Cardiac muscle cell (in vitro differentiated cells and primary cell): ENCODE measurements around the gene EPS8L2. TPM values are rescaled to one million over a fixed set of nuclear protein-coding genes. Genes with fewer than 3 reads are reported as not detected.

Experiments used
- DNase-seq, 2 donors: peaks; one replicate each; pipeline versions ENCODE4 v3.0.0 to v3.0.0-alpha.2; 2010 to 2017; ENCODE audit warnings: low read depth in 1 of 2, low spot score in 1 of 2
- H3K27ac ChIP-seq: fragments of 200-600 bp; sonication (generic); 2 replicates; pipeline ENCODE4 v1.5.1; 2016
- H3K27me3 ChIP-seq: fragments of 200-600 bp; sonication (generic); 2 replicates; pipeline ENCODE4 v1.6.0; 2016; ENCODE audit warnings: control low read depth
- H3K36me3 ChIP-seq: fragments of 200-600 bp; sonication (generic); 2 replicates; pipeline ENCODE4 v1.5.1; 2016; ENCODE audit warnings: control low read depth
- H3K4me1 ChIP-seq: fragments of 200-600 bp; sonication (generic); 2 replicates; pipeline ENCODE4 v1.8.1; 2017; ENCODE audit warnings: low read depth, mild to moderate bottlenecking, mixed run types
- H3K4me3 ChIP-seq: fragments of 200-600 bp; sonication (generic); 2 replicates; pipeline ENCODE4 v1.5.1; 2016; ENCODE audit warnings: mild to moderate bottlenecking
- H3K9me3 ChIP-seq: fragments of 200-600 bp; sonication (generic); 2 replicates; pipeline ENCODE4 v1.5.1; 2017; ENCODE audit warnings: low read depth, mild to moderate bottlenecking, control low read depth
- CTCF ChIP-seq: IDR thresholded peaks from 2 replicates; pipeline ENCODE4 v1.5.1; 2012; ENCODE audit warnings: low read depth, mild to moderate bottlenecking, low read length
- polyA plus RNA-seq: library from polyadenylated mRNA; unstranded; fragments of >200 nt; fragmentation: Nextera tagmentation; extraction: Ambion mirVana; gene quantifications from 2 replicates; pipeline ENCODE4 v1.2.1, GENCODE V29; 2016
- total RNA-seq: library from RNA; depleted of rRNA; stranded (reverse); fragments of >200 nt; gene quantifications from 2 replicates; pipeline ENCODE4 v1.2.3, GENCODE V29; 2016

The EPS8L2 gene
- total and polyA plus RNA-seq, 2 experiments from 2014 or later: 22.6 to 25.7 TPM

DNA sequence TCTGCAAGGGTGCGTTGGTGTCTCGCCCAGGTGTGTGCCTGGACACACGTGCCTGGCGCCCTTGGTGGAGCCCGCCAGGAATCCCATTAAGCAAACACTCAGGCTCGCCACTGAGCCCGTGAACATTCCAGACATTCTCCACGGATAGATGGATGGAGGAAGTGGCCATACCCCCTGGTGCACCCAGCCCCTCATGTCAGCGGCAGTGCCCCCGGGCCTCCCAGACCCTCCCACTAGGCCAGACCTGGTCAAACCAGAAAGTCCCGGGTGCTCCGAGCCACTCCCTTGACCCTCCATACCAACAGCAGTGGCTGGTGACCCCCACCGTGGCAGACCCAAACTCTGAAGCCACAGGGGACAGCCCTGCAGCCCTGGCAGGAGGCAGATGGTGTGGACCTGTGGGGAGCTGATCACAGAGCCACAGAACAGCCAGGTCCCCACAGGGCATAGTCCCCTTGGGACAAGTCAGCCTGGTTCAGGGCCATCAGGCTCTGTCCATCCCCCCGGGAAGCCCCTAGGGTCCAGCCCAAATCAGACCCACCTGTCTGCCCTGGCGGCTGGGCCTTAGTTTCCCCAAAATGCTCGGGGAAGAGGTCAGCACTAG is 1.9 kb downstream of the EPS8L2 start:
- H3K4me3 ChIP-seq: no peak overlapping the region
- H3K4me1 ChIP-seq: peaks cover 13% of the 10 kb centered on the region
- peaks cover 16% of the 10 kb centered on the region for H3K27me3 ChIP-seq
- TF ChIP-seq CTCF: no peak
- H3K9me3 ChIP-seq: no peaks in the 10 kb centered on the region
- H3K36me3 ChIP-seq: no peaks in the 10 kb centered on the region
- DNase-seq: peak in 1 of 2 donors; percentile 25
- H3K27ac ChIP-seq: no peak overlapping the region

DNA sequence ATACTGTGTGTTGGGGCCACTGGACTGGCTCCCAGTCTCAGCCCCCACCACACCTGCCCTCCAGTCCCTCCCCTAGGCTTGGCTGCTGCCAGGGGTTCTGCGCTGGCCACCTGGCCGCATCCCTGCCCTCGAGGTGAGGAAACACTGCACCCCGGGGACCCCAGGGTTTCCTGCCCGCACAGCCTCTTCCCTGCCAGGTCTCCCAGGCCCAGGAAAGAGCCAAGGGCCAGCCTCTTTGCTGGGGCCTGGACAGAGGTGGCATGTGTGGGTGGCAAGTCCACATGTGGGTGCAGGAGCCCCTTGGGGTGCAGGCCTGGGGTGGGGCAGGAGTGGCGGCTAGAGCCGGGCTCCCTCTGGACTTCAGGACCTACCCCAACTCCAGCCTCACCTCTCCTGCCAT is 2.5 kb downstream of the EPS8L2 start:
- H3K36me3 ChIP-seq: no peaks in the 10 kb centered on the region
- TF ChIP-seq CTCF: no peak
- no peak overlapping the region for H3K4me3 ChIP-seq
- peaks cover 16% of the 10 kb centered on the region for H3K27me3 ChIP-seq
- peaks cover 13% of the 10 kb centered on the region for H3K4me1 ChIP-seq
- no peak for DNase-seq
- no peaks in the 10 kb centered on the region for H3K9me3 ChIP-seq
- H3K27ac ChIP-seq: no peak overlapping the region

DNA sequence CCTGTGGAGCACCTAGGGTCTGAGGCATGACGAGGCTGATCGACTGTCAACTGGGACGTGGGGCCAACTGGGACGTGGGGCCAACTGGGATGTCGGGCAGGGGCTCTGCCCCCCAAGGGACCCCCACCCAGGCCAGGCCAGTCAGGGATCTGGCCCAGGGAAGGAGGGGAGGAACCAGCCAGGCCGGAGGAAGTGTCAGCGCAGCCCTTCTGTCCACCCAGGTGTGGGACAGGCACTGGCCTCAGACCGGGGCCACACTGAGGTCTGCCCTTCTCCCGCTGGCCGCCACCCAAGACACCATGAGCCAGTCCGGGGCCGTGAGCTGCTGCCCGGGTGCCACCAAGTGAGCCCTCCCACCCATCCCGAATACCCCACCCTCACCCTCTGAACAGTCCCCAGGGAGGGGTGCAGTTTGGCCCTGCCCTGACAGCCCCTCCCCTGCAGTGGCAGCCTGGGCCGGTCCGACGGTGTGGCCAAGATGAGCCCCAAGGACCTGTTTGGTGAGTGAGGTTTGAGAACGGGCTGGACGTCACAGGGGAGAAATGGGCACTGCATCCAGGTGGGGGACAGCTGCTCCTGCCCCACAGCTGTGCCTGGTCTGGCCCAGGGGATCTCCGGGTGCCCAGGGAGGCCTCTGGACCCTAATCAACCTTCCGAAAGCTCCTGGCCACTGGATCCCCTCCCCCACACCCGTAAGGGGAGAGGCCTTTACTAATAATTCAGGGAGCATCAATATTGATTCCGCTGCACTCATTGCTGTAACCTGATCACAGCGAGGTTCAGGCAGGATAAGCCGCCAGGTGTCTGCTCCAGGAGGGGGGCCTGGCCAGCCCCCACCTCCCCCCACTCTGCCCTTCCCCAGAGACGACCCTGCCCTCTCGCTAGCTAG is 3.3 kb downstream of the EPS8L2 start:
- DNase-seq: no peak
- H3K27ac ChIP-seq: no peak overlapping the region
- no peak for TF ChIP-seq CTCF
- no peaks in the 10 kb centered on the region for H3K36me3 ChIP-seq
- no peak overlapping the region for H3K4me3 ChIP-seq
- H3K27me3 ChIP-seq: peaks cover 16% of the 10 kb centered on the region
- H3K9me3 ChIP-seq: no peaks in the 10 kb centered on the region
- peaks cover 13% of the 10 kb centered on the region for H3K4me1 ChIP-seq

GRCh38 chr11:714436-714835 is 8.4 kb downstream of the EPS8L2 start:
- H3K27ac ChIP-seq: no peak overlapping the region
- no peaks in the 10 kb centered on the region for H3K4me1 ChIP-seq
- H3K27me3 ChIP-seq: peaks cover 5% of the 10 kb centered on the region
- no peak for TF ChIP-seq CTCF
- DNase-seq: no peak
- H3K4me3 ChIP-seq: no peak overlapping the region
- no peaks in the 10 kb centered on the region for H3K36me3 ChIP-seq
- no peaks in the 10 kb centered on the region for H3K9me3 ChIP-seq

DNA sequence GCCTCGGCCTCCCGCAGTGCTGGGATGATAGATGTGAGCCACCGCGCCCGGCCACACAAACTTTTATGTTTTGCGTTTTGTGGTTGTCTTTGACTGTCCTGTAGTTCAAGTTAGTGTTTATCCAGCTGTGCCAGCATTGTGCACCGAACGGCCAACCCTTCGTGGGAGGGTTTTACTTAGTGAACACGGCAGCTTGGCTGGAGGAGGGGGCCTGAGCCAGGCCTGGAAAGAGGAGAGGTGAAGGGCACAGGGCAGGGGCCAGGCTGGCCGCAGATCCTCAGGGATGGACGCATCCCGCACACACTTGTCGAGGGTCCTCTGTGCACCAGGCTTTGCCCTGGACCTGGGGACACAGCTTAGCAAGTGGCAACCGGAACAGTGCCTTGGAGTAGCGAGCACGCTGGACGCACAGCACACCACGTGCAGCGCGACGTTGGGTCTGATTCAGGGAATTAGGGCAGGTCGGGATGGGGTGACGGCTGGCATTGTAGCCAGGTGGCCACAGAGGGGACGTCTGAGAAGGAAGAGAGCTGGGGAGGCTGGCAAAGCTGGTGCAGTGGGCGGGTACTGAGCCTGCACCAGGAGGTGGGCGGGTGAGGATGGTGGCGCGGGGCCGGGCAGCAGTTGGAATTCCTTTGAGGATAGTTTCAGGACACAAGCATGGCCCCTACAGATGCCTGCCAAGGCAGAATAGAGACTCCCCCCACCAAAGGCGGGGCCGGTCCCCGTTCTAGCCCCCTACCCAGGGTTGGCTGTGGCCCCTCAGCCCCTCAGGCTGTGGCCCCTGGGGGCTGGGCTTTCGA is 13.4 kb downstream of the EPS8L2 start:
- no peaks in the 10 kb centered on the region for H3K36me3 ChIP-seq
- no peak for TF ChIP-seq CTCF
- H3K4me1 ChIP-seq: no peaks in the 10 kb centered on the region
- no peak overlapping the region for H3K27ac ChIP-seq
- H3K9me3 ChIP-seq: no peaks in the 10 kb centered on the region
- peaks cover 43% of the 10 kb centered on the region for H3K27me3 ChIP-seq
- DNase-seq: no peak
- H3K4me3 ChIP-seq: no peak overlapping the region
